ENCODE data around the gene MYO7A.

DNA sequence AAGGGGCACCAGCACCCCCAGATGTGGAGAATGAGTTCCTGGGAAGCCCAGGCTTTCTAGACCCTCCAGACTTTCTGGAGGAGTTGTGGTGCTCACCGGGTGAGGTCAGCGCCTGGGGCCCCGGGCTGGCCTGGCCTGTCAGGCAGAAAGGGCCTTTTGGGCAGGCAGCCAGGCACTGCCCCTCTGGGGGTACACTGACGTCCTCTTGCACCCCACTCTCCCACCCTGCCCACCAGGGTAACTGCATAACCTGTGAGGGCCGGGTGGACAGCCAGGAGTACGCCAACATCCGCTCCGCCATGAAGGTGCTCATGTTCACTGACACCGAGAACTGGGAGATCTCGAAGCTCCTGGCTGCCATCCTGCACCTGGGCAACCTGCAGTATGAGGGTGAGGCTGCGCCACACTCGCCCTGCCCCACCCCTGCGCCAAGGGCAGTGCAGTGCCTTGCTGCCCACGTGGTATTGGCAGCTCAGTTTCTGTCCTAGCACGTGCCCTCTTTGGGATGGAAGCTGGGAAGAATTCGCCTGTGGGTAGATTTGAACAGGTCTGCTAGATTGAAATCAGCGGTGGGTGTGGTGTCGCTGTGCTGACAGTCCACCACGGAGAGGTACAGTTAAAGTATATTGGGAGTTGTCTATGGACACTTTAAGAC is 30.1 kb downstream of the MYO7A start:
- no peak for TF ChIP-seq FOSL1 (IDR thresholded peaks at IDR 0.05; ENCODE audit: insufficient read depth, low read depth, low read length)
- TF ChIP-seq USF2 (IDR thresholded peaks at IDR 0.05; ENCODE audit: low read length): no peak
- TF ChIP-seq CBX5 (IDR thresholded peaks at IDR 0.05; ENCODE audit: low read depth, low read length): no peak
- TF ChIP-seq EP300 (IDR thresholded peaks at IDR 0.05; ENCODE audit: borderline replicate concordance in 1 of 2, low read depth in 2 of 2, low read length in 2 of 2): no peak
